HG02840 (cell line): ENCODE measurements around the gene ADGRV1.
"Not testable (repeated sequence)": the region's sequence is repeated elsewhere in the genome, so short reads cannot be mapped to it uniquely, and the experiment has no call there.

Experiments used
- ATAC-seq: cut with Tn5 transposase; IDR thresholded peaks from one replicate; pipeline ENCODE4 v1.9.1; 2021; ENCODE audit warnings: mild to moderate bottlenecking, moderate library complexity, moderate number of reproducible peaks; ENCODE audit not compliant: unreplicated experiment, low FRiP score

Gene ADGRV1

GRCh38 chr5:90802474-90803317, 244.1 kb downstream of the ADGRV1 start:
- ATAC-seq = no peak

- no peak for ATAC-seq
Observed at GRCh38 chr5:90803381-90803780, 244.8 kb downstream of the ADGRV1 start.

GRCh38 chr5:90803876-90804275, 245.3 kb downstream of the ADGRV1 start:
- no peak for ATAC-seq

GRCh38 chr5:90807496-90807895, 248.9 kb downstream of the ADGRV1 start:
- no peak for ATAC-seq

- no peak for ATAC-seq
Observed at GRCh38 chr5:90809311-90810056, 250.9 kb downstream of the ADGRV1 start.

- ATAC-seq = no peak
Observed at GRCh38 chr5:90810211-90810610, 251.6 kb downstream of the ADGRV1 start.

GRCh38 chr5:90813392-90813791, 254.8 kb downstream of the ADGRV1 start:
- no peak for ATAC-seq

- ATAC-seq = not testable (repeated sequence)
Observed at GRCh38 chr5:90822062-90822461, 263.5 kb downstream of the ADGRV1 start.

GRCh38 chr5:90824436-90824835, 265.8 kb downstream of the ADGRV1 start:
- ATAC-seq = no peak

GRCh38 chr5:90830058-90830457, 271.5 kb downstream of the ADGRV1 start:
- no peak for ATAC-seq

GRCh38 chr5:90833753-90834152, 275.2 kb downstream of the ADGRV1 start:
- ATAC-seq = no peak

- ATAC-seq = no peak
Observed at GRCh38 chr5:90834711-90835110, 276.1 kb downstream of the ADGRV1 start.

- no peak for ATAC-seq
Observed at GRCh38 chr5:90843443-90843842, 284.8 kb downstream of the ADGRV1 start.

GRCh38 chr5:90844931-90845330, 286.3 kb downstream of the ADGRV1 start:
- no peak for ATAC-seq

- no peak for ATAC-seq
Observed at GRCh38 chr5:90845723-90846554, 287.3 kb downstream of the ADGRV1 start.

- not testable (repeated sequence) for ATAC-seq
Observed at GRCh38 chr5:90847606-90848005, 289.0 kb downstream of the ADGRV1 start.

GRCh38 chr5:90849939-90850338, 291.3 kb downstream of the ADGRV1 start:
- ATAC-seq = no peak

GRCh38 chr5:90852531-90852930, 293.9 kb downstream of the ADGRV1 start:
- ATAC-seq = no peak

GRCh38 chr5:90853750-90854149, 295.2 kb downstream of the ADGRV1 start:
- ATAC-seq = no peak

GRCh38 chr5:90854169-90854568, 295.6 kb downstream of the ADGRV1 start:
- ATAC-seq = no peak
